Activated CD4-positive, alpha-beta T cell treated with anti-CD3 and anti-CD28 coated beads, Interleukin-10, Interleukin-2, amounts not matched to agents 100 ng/mL and 50 ng/mL, durations not matched to agents 16 hours and 8 hours (primary cell): Measurements from ENCODE around the gene REXO5.
"Not testable (repeated sequence)": the region's sequence is repeated elsewhere in the genome, so short reads cannot be mapped to it uniquely, and the experiment has no call there.

Experiments used
- DNase-seq: peaks from one replicate; pipeline ENCODE4 v3.0.0-alpha.2; 2020

The REXO5 gene

GRCh38 chr16:20803561-20804214 is 2.6 kb upstream of the REXO5 start:
- no peak for DNase-seq

GRCh38 chr16:20805684-20806167 is 601 bp upstream of the REXO5 start:
- DNase-seq: not testable (repeated sequence)

GRCh38 chr16:20807862-20808261 is 1.5 kb downstream of the REXO5 start:
- DNase-seq: no peak

- no peak for DNase-seq
Measured at GRCh38 chr16:20811889-20812439, 5.6 kb downstream of the REXO5 start.

- no peak for DNase-seq
Measured at GRCh38 chr16:20812510-20812909, 6.2 kb downstream of the REXO5 start.

GRCh38 chr16:20814784-20815183 is 8.5 kb downstream of the REXO5 start:
- peak; percentile 75 for DNase-seq

GRCh38 chr16:20818929-20819585 is 12.7 kb downstream of the REXO5 start:
- DNase-seq: no peak

GRCh38 chr16:20821682-20822081 is 15.4 kb downstream of the REXO5 start:
- DNase-seq: no peak

- no peak for DNase-seq
Measured at GRCh38 chr16:20822521-20823325, 16.4 kb downstream of the REXO5 start.

GRCh38 chr16:20826039-20826566 is 19.8 kb downstream of the REXO5 start:
- no peak for DNase-seq

GRCh38 chr16:20829536-20829935 is 23.2 kb downstream of the REXO5 start:
- no peak for DNase-seq

GRCh38 chr16:20830372-20830771 is 24.0 kb downstream of the REXO5 start:
- DNase-seq: no peak

GRCh38 chr16:20833086-20833485 is 26.8 kb downstream of the REXO5 start:
- no peak for DNase-seq

GRCh38 chr16:20838240-20838639 is 31.9 kb downstream of the REXO5 start:
- no peak for DNase-seq

GRCh38 chr16:20839504-20839903 is 33.2 kb downstream of the REXO5 start:
- DNase-seq: no peak

GRCh38 chr16:20844054-20844453 is 37.7 kb downstream of the REXO5 start:
- DNase-seq: no peak

GRCh38 chr16:20844588-20844987 is 38.3 kb downstream of the REXO5 start:
- DNase-seq: no peak

GRCh38 chr16:20846030-20846429 is 39.7 kb downstream of the REXO5 start:
- DNase-seq: no peak

- no peak for DNase-seq
Measured at GRCh38 chr16:20846551-20846950, 40.2 kb downstream of the REXO5 start.

- no peak for DNase-seq
Measured at GRCh38 chr16:20847550-20847949, 41.2 kb downstream of the REXO5 start.

- DNase-seq: peak; percentile 60
Measured at GRCh38 chr16:20849589-20850390, 43.5 kb downstream of the REXO5 start.

GRCh38 chr16:20850981-20851380 is 44.7 kb downstream of the REXO5 start:
- DNase-seq: no peak
